Smooth muscle cell (in vitro differentiated cells): Measurements from ENCODE around the gene OR52I2. TPM values are rescaled to one million over a fixed set of nuclear protein-coding genes. Genes with fewer than 3 reads are reported as not detected.

Experiments
- DNase-seq: peaks from one replicate; lab custom pipeline; 2025; ENCODE audit not compliant: unreplicated experiment; lab: John Stamatoyannopoulos, UW
- H2AFZ ChIP-seq: fragments of 200-600 bp; sonication (generic); 2 replicates; pipeline ENCODE4 v1.6.0; 2016; ENCODE audit warnings: antibody characterized with exemption, low read depth, mild to moderate bottlenecking
- H3F3A ChIP-seq: fragments of 200-600 bp; sonication (generic); 2 replicates; pipeline ENCODE4 v1.6.0; 2017; ENCODE audit warnings: antibody characterized with exemption, low read depth
- H3K27ac ChIP-seq: fragments of 200-600 bp; sonication (generic); 2 replicates; pipeline ENCODE4 v1.5.1; 2016; ENCODE audit warnings: low read depth, mild to moderate bottlenecking
- H3K27me3 ChIP-seq: fragments of 200-600 bp; sonication (generic); 2 replicates; pipeline ENCODE4 v1.6.1; 2016; ENCODE audit warnings: low read depth, mild to moderate bottlenecking
- H3K36me3 ChIP-seq: fragments of 200-600 bp; sonication (generic); 2 replicates; pipeline ENCODE4 v1.5.1; 2016; ENCODE audit warnings: low read depth
- H3K4me1 ChIP-seq: fragments of 200-600 bp; sonication (generic); 2 replicates; pipeline ENCODE4 v1.5.1; 2016; ENCODE audit warnings: low read depth
- H3K4me2 ChIP-seq: fragments of 200-600 bp; sonication (generic); 2 replicates; pipeline ENCODE4 v1.6.0; 2016; ENCODE audit warnings: mild to moderate bottlenecking
- H3K4me3 ChIP-seq: fragments of 200-600 bp; sonication (generic); 2 replicates; pipeline ENCODE4 v1.5.1; 2016; ENCODE audit warnings: mild to moderate bottlenecking
- H3K79me2 ChIP-seq: fragments of 200-600 bp; sonication (generic); 2 replicates; pipeline ENCODE4 v1.6.0; 2016; ENCODE audit warnings: low read depth, mild to moderate bottlenecking
- H3K9ac ChIP-seq: fragments of 200-600 bp; sonication (generic); 2 replicates; pipeline ENCODE4 v1.6.0; 2016; ENCODE audit warnings: low read depth
- H3K9me3 ChIP-seq: fragments of 200-600 bp; sonication (generic); replicated peaks from 2 replicates; pipeline ENCODE4 v1.5.1; 2016; ENCODE audit warnings: low read depth
- H4K20me1 ChIP-seq: fragments of 200-600 bp; sonication (generic); 2 replicates; pipeline ENCODE4 v1.6.0; 2016; ENCODE audit warnings: low read depth
- CTCF ChIP-seq: fragments of 200-600 bp; sonication (generic); IDR thresholded peaks from 2 replicates; pipeline ENCODE4 v1.5.1; 2017; ENCODE audit warnings: borderline replicate concordance, mild to moderate bottlenecking, antibody characterized with exemption; ENCODE audit not compliant: insufficient read depth, poor library complexity, severe bottlenecking
- WGBS: methylation state at CpG from one replicate; pipeline ENCODE4 v1.1.7; 2016; ENCODE audit warnings: low lambda C conversion rate; 5-methylcytosine and 5-hydroxymethylcytosine counted together
- polyA plus RNA-seq: library from polyadenylated mRNA; unstranded; fragments of >200 nt; fragmentation: Nextera tagmentation; extraction: Ambion mirVana; gene quantifications from 2 replicates; pipeline ENCODE4 v1.2.1, GENCODE V29; 2016
- total RNA-seq: library from RNA; depleted of rRNA; stranded (reverse); fragments of >200 nt; gene quantifications from 2 replicates; pipeline ENCODE4 v1.2.3, GENCODE V29; 2014

The OR52I2 gene
- total and polyA plus RNA-seq, 2 experiments from 2014 or later: not detected

GRCh38 chr11:4578624-4579023 lies 2.9 kb upstream of the OR52I2 start:
- DNase-seq: no peak
- Histone ChIP-seq H3K4me3 (no peak overlapping the region), H3K9ac (no peak overlapping the region), H3F3A (no peaks in the 10 kb centered on the region), H4K20me1 (no peaks in the 10 kb centered on the region), H3K36me3 (no peaks in the 10 kb centered on the region), H3K27me3 (peaks cover 5% of the 10 kb centered on the region), H3K9me3 (no peaks in the 10 kb centered on the region), H3K4me1 (no peaks in the 10 kb centered on the region), H3K79me2 (no peaks in the 10 kb centered on the region), H3K4me2 (no peak overlapping the region), H2AFZ (no peak overlapping the region), H3K27ac (no peak overlapping the region)
- TF ChIP-seq CTCF: no peak
- 83% methylated on average over 6 of the region's 6 CpGs for WGBS

GRCh38 chr11:4580124-4580523 lies 1.4 kb upstream of the OR52I2 start:
- Histone ChIP-seq H3F3A (no peaks in the 10 kb centered on the region), H3K9me3 (no peaks in the 10 kb centered on the region), H3K4me2 (no peak overlapping the region), H3K27me3 (peaks cover 9% of the 10 kb centered on the region), H4K20me1 (no peaks in the 10 kb centered on the region), H3K79me2 (no peaks in the 10 kb centered on the region), H3K4me3 (no peak overlapping the region), H3K9ac (no peak overlapping the region), H2AFZ (no peak overlapping the region), H3K4me1 (no peaks in the 10 kb centered on the region), H3K36me3 (no peaks in the 10 kb centered on the region), H3K27ac (no peak overlapping the region)
- DNase-seq: no peak
- no peak for TF ChIP-seq CTCF
- 96% methylated on average over 1 of the region's 1 CpG for WGBS

- Histone ChIP-seq H3K27ac (no peak overlapping the region), H3K36me3 (no peaks in the 10 kb centered on the region), H2AFZ (no peak overlapping the region), H3F3A (no peaks in the 10 kb centered on the region), H4K20me1 (no peaks in the 10 kb centered on the region), H3K27me3 (peaks cover 4% of the 10 kb centered on the region), H3K79me2 (no peaks in the 10 kb centered on the region), H3K9me3 (no peaks in the 10 kb centered on the region), H3K9ac (no peak overlapping the region), H3K4me2 (no peak overlapping the region), H3K4me1 (no peaks in the 10 kb centered on the region), H3K4me3 (no peak overlapping the region)
- TF ChIP-seq CTCF: no peak
- DNase-seq: no peak
- WGBS: 92% methylated on average over 3 of the region's 3 CpGs
These were observed 7.5 kb downstream of the OR52I2 start for GRCh38 chr11:4589017-4589416.

GRCh38 chr11:4593739-4594138 lies 12.2 kb downstream of the OR52I2 start, which contains the start of gene OR52I1:
OR52I1 (plus strand) TSS chr11:4594039; CDS start chr11:4594039, 0 bp downstream.
- no peak for TF ChIP-seq CTCF
- Histone ChIP-seq H3K9ac (no peak within 1 kb of the TSS), H3K36me3 (no peaks in the 10 kb centered on the region), H3F3A (no peaks in the 10 kb centered on the region), H3K79me2 (no peaks in the 10 kb centered on the region), H3K27me3 (no peaks in the 10 kb centered on the region), H3K4me3 (no peak within 1 kb of the TSS), H3K4me2 (no peak within 1 kb of the TSS), H2AFZ (no peak within 1 kb of the TSS), H3K27ac (no peak within 1 kb of the TSS), H3K4me1 (no peaks in the 10 kb centered on the region), H3K9me3 (no peaks in the 10 kb centered on the region), H4K20me1 (no peaks in the 10 kb centered on the region)
- no peak for DNase-seq
- WGBS: 95% methylated on average over 1 of the region's 1 CpG
